Left colon (tissue), 2 donors: Measurements from ENCODE around the gene DROSHA. TPM values are rescaled to one million over a fixed set of nuclear protein-coding genes. Genes with fewer than 3 reads are reported as not detected.
"Not testable (repeated sequence)": the region's sequence is repeated elsewhere in the genome, so short reads cannot be mapped to it uniquely, and the experiment has no call there.

ENCODE experiments used
- ATAC-seq: fragments of 200-7000 bp; cut with Tn5 transposase; one replicate; pipeline ENCODE4 v1.9.1; 2020; ENCODE audit warnings: mild to moderate bottlenecking, moderate library complexity
- DNase-seq, 2 donors: peaks; one replicate each; pipeline ENCODE4 v3.0.0-alpha.2; 2020
- intact Hi-C, 2 donors: fragments of 100-400 bp; cut with DNase I in 1 of 2; cut with micrococcal nuclease in 1 of 2; formaldehyde crosslinking; loops; one replicate each; pipeline versions ENCODE4 v1.11.2 to v1.14.0; 2022; cut with DNase I, micrococcal nuclease
- total RNA-seq, 2 donors: library from RNA; stranded (reverse); fragmentation: NEBNext Ultra II Directional; extraction: Animal tissue kit (Norgen Biotek cat#: 25700); gene quantifications; one replicate each; pipeline ENCODE4 v1.2.1, GENCODE V29; 2021
- donor health status: DM: no; HTN: no; CAD: no.
- donor health status: DM: yes; HTN: yes; CAD: no.

The DROSHA gene
- total RNA-seq, 2 donors from 2014 or later, result 46.5 to 50.9 TPM

DNA sequence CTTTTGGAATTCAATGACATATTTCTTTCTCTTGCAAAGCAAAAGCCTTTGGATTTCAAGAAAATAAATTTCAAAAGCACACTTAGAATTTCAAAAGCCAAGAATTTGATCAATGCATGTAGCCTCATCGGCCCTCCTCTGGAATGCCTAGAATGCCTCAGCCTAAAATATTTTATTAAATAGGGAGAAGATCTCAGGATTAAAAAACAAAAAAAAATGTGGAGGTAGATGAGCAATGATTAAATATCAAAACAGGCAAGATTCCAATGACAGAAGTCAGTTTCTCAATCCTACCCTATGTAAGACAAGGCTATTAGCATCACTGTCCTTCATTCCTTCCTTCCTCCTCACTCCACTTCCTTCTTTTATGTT lies 169.4 kb downstream of the DROSHA start:
- ATAC-seq (no peak), DNase-seq (no peak)
- intact Hi-C loops, result no loop called here

DNA sequence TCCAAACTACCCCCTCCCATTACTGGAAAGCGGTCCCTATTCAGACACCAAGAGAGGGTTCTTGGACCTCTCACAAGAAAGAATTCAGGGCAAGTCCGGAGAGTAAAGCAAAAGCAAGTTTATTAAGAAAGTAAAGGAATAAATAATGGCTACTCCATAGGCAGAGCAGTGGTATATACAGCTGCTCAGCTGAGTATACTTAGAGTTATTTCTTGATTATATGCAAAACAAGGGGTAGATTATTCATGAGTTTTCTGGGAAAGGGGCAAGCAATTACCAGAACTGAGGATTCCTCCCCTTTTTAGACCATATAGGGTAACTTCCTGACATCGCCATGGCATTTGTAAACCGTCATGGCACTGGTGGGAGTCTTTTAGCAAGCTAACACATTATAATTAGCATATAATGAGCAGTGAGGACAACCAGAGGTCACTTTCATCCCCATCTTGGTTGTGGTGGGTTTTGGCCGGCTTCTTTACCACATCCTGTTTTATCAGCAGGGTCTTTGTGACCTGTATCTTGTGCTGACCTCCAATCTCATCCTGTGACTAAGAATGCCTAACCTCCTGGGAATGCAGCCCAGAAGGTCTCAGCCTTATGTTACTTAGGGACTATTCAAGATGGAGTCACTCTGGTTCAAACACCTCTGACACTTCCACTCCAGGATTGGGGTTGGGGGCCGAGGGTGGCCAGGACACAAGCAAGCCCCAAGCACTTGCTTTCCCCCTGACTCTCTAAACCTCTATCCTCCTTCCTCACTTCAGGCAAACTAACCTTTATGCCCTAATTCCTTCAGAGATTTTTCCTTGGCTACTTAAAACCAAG lies 170.0 kb downstream of the DROSHA start:
- ATAC-seq, intact Hi-C loops, DNase-seq: not testable (repeated sequence)

DNA sequence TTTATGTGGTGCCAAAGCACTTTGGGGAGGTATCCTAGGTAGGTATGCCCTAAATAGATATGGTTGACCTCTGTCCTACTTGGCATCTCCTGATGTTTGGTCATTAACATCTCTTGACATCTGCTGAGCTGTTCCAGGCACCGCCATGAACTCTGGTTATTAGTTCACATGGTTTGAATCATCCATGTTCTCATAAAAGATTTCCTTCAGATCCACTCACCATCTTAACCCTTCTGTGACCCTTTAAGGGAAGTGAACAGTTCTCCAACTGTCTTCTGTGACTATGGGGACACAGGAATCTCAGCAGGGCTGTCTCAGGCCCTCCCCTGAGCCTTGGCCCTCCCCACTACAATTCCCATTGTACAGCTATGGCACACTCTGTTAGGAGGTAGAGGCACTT lies 170.7 kb downstream of the DROSHA start:
- intact Hi-C loops, result no loop called here
- ATAC-seq, result peak; percentile 71
- no peak for DNase-seq

DNA sequence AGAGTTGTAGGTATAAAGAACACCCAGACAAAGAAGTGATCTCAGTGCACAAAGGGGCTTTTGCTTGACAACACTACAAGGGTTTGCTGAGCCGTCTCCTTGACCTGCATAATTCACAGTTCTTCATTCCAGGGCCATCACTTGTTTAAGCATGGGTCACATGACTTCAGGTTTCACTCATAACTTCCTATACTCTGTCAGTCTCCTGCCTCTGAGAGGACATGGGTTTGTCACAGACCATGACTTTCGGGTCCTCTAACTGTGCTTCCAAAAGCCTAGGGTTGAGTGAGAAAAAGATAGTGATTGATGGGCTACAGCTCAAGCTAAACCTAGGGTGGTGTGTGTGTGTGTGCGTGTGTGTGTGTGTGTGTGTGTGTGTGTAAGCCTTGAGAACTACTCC lies 172.1 kb downstream of the DROSHA start:
- ATAC-seq (no peak), DNase-seq (no peak)
- intact Hi-C loops, result no loop called here

DNA sequence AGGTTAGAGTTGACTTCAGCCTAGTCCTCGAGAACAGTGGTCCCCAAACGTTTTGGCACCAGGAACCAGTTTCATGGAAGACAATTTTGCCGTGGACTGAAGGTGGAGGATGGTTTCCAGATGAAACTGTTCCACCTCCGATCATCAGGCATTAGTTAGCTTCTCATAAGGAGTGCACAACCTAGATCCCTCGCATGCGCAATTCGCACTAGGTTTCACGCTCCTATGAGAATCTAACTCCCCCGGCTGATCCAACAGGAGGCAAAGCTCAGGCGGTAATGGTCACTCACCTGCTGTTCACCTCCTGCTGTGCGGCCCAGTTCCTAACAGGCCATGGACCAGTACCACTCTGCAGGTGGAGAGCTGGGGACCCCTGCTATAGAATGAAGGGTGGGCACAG lies 174.9 kb downstream of the DROSHA start:
- intact Hi-C loops, result no loop called here
- DNase-seq, result no peak
- ATAC-seq, result no peak

DNA sequence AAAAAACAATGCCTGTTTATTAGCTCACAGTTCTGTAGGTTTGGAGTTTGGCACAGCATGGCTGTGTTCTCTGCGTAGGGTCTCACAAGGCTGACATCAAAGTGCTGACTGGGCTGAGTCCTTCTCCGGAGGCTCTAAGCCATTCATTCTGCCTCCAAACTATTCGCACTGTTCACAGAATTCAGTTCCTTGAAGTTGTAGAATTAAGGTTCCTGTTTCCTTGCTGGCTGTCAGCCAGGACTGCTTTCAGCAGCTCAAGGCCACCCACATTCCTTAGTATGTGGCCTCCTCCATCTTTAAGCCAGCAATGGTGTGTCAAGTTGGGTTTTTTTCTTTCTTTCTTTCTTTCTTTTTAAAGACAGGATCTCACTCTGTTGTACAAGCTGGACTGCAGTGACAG lies 176.6 kb downstream of the DROSHA start:
- intact Hi-C loops, result no loop called here
- ATAC-seq, result peak; percentile 84
- peak in 1 of 2 donors; percentile 44 for DNase-seq

Other genes with a start within 250 kb of the DROSHA start
- gene C5orf22, start 208 bp upstream of the DROSHA start, total RNA-seq, result 10 to 100 TPM; 26.5 to 28.9 TPM
- 1 to 10 TPM; 1.6 to 2.3 TPM for gene PDZD2, start 107.0 kb upstream of the DROSHA start, total RNA-seq